Activated CD4-positive, alpha-beta T cell treated with anti-CD3 and anti-CD28 coated beads, Interleukin-2, amount 50 U/mL, for 1 hour (primary cell): ENCODE measurements around the gene DGKG.

Source experiments
- DNase-seq: peaks from one replicate; pipeline ENCODE4 v3.0.0-alpha.2; 2020

DGKG gene

GRCh38 chr3:186200726-186201125 lies 161.3 kb downstream of the DGKG start:
- DNase-seq: no peak

DNA sequence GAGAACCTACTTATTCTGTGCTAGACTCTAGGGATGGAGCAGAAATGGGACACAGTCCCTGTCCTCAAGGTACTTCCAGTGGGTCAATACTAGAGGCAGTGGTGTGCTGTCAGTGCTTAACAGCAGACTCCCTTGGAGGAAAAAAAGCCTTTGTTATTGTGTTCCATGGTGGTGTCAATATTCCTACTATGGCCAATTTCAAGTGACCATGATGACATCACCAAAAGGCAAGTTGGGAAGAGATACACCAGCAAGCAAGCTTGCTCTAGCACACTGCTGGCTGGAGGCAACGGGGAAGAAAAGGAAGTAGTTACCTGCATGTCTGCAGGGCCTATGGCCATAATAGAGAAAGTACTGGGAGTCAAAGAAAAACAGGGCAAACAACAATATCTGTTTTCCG lies 163.6 kb downstream of the DGKG start:
- no peak for DNase-seq

GRCh38 chr3:186194451-186194811 lies 167.6 kb downstream of the DGKG start:
- DNase-seq: no peak

DNA sequence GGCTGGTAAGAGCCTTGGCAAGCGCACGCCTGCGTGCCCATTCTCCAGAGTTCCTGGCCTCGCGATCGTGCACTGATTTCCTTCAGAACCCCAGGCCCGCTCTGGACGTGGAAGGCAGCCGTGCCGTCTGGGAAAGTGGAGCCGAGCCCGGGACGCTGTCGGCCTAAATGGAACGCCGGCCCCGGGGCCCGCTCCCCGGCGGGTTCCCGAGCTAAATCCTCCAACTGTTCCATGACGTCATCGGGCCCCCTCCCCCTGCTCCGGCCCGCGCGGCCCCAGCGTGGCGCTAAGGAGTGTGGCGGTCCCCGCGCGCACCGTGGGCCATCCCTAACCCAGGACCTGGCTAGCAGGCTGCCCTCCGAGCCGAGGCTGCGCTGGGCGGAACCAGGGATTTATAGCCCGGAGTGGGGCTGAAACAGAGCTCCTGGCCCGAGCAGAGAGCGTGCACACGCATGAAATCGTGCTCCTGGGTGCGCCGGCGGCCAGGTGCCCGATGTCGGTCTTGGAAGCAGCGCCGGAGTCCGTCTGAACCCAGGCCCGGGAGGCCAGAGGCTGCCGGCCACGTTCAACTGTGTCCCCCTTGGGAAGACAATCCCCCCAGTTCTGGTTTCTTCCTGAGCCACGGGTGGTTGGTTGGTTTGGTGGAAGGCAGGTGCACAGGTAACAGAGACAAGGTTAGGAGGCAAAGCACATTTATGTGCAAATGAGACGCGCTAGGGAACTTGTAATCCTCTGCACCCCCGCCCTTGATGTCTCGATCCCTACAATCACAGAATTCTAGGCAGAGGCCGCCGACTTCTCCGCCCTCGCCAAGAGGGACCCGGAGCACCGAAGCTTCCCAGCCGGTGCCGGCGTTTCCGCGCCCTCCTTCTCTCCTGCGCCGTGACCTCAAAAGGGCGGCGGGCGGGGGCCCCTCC lies 168.2 kb downstream of the DGKG start:
- no peak for DNase-seq

DNA sequence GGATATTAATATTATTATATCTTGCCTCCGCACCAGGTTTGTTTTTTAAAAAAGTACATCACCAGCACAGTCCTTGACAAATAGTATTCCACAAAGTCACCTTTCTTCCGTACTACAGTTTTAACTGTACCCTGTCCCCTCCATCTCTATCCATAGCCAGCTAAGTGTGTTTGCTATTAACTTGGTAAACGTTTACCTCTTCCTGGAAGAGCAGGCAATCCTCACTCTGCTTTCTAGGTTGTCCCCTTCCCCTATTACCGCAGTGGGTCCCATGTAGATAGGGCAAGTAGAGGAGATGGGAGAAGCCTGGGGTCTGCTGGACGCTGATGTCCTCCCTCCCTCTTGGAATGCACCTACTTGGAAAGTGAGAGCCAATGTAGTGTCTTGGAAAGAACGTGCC lies 169.2 kb downstream of the DGKG start:
- DNase-seq: no peak

DNA sequence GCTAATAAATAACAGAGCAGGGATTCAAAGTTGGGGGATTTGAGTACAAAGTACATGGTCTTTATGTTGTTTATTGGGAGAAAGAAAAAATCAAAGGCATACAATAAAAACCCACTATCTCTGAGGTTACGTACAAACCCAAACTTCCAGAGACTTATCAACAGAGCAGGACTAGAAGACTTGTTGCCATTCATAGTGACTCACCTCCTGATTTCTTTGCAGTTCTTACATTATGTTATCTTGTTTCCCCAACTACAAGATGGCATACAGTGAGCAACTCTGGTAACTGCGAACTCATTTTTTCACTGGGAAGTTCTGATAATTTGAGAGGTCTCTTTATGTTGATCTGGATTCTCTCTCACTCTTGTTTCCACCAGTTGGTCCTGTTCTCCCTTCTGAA lies 172.5 kb downstream of the DGKG start:
- DNase-seq: no peak

GRCh38 chr3:186187401-186188275 lies 174.4 kb downstream of the DGKG start:
- no peak for DNase-seq

DNA sequence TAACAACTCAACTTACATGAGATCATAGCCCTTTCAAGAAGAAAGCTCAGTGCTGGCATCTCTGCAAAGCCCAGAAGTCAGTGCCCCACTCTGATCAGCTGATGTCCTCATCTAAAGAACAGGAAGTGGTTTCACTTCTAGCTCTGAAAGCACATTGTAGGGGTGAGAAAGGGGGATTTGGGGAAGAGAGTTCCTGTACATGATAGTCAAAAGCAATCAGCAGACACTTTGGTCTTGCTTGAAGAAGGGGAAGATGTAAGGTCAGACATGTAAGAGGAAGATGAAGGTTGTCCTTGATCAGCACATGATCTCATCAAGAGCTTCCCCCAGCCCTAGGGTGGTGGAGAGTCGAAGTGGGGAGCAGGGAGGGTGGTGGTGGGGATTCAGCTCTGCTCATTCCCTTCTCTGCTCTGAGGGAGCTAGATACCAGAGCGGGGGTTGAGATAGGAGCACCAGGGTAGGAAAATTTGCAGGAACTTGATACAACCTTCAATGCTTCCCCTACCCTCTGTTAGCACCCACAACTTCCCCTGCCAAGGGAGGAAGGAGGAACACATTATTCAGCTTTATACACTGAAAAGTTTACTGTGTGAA lies 176.7 kb downstream of the DGKG start:
- DNase-seq: no peak

DNA sequence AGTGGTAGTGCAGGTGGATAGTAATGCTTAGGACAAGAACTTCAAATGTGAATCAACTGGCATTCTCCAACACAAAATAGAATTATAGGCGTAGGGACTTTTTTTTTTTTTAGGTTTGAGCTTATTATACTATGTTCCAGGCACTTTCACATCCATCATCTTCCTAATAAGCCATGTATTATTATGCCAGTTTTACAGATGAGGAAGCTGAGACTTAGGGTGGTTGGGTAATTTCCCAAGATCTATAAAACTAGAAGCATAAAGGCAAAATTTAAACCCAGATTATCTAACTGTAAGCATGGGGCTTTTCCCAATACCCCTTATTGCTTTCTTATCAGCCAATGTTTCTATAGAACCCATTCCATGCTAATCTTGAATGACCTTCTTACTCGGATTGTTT lies 178.0 kb downstream of the DGKG start:
- no peak for DNase-seq

DNA sequence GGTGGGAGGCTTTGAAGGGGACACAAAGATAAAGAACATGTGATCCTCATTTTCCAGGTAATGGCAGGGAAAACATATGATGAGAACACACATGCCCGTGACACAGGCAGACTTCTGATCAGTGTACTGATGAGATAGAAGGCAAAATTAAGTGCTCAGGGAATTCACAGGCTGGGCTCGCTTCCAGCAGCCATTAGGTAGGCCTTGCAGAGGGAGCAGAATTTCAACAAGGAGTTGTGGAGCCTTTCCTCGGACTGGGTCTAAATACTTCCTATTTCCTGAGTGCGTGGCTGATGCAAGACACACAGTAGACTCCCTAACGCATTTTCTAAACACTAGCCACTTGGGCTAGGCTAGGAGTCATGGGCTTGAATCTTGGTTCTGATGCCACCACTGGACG lies 179.2 kb downstream of the DGKG start:
- DNase-seq: no peak

DNA sequence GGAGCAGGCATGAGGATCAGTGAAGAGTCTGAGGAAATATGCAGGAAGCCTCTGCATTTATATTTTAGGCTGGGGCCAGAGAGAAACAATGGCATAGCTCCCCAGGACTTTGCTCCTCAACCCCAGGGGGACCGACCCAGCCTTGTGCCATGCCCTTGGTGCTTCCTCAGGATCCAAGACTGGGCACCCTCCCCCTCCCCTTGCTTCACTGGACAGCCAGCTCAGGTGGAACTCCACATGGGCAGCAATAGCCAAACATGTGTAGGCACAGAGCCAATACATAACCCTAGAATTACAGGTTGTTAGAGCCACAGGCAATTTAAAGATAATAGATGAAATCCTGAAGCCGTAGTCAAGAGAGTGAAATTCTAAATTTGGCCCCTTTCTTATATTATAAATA lies 180.1 kb downstream of the DGKG start:
- no peak for DNase-seq

DNA sequence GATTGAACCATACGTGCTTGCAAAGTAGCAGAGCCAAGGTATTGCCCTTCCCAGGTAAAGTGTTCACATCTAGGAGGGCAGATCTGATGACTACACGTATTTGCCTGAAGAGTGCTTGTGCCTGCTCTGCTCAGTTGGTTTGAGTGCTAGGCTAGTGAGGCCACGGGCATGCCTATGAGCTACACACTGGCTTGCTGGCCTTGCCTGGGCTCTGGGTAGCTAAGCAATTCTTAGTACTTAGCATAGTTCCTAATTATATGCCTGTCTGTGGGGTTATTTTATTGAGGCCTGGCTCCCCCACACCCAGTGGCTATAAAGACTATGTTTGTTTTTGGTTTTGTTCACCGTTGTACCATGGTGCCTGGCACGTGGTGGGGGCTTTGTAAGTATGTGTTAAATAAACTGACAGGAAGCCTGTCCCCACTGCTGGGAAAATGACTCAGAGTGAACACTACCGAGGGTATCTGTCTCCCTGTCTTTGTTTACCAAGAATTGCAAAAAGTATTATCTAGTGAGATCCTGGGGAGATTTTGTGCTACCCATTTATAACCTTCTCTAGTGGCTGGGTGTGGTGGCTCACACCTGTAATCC lies 181.0 kb downstream of the DGKG start:
- DNase-seq: no peak

DNA sequence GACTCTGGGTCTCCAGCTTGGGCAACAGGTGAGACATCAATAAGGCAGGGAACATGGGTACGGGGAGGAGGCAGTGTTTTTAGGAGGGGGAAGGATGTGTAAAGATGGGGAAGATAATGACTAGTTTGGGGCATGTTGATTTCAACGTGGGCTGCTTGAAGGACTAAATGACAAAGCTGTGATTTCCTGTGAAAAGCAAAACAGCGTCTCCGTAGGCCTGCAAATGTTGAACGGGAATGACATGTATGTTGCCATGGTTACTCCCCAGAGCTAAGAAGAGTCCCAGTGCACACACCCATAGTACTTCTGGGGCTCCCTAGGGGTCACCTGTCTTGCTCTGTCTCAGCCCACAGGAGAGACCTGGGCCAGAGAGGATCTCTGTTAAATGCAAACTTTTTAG lies 181.9 kb downstream of the DGKG start:
- no peak for DNase-seq

- DNase-seq: no peak
These were observed 183.6 kb downstream of the DGKG start for GRCh38 chr3:186178412-186178811.

DNA sequence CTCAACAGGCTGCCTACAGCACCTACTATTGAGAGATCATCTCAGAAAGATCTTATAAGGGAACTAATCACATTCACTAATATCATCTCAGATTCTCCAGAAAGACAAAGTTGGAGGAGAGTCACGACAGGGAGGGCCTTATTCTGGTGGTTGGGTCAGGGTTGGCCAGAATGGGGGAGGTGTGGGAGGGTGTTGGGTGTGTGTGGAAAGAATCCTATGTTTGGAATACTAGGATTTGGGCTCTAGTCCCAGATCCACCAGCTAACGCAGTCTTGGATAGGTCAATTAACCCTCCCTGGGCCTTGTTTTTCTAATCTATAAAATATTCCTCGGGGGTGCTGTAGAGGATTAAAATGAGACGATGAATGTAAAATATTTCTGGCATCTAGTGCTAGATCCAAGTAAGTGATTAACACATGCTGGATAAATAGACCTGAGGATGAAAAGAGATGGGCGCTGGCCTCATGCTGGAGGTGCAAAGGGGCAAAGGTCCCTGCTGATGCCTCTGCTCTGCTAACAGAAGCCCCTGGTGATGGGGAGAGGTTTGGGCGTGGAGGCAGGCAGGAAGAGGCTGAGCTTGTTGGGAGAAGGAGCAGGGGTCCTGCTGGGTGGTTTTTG lies 185.6 kb downstream of the DGKG start:
- no peak for DNase-seq

- no peak for DNase-seq
These were observed 188.7 kb downstream of the DGKG start for GRCh38 chr3:186173224-186173815.

GRCh38 chr3:186172353-186172752 lies 189.7 kb downstream of the DGKG start:
- DNase-seq: no peak

DNA sequence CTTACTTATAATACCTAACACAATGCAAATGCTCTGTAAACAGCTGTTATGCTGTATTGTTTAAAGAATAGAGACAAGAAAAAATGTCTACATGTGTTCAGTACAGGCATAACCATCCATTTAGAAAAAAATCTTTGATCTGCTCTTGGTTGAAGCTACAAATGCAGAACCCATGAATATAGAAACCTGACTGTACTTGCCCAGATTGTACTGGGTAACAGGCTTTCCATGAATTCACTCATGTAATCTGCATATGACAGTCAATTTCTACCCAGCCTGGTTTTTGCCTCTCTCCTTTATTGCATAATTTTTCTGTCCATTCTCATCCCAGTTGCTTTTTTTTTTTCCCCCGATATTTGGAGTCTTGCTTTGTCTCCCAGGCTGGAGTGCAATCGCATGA lies 190.5 kb downstream of the DGKG start:
- no peak for DNase-seq

DNA sequence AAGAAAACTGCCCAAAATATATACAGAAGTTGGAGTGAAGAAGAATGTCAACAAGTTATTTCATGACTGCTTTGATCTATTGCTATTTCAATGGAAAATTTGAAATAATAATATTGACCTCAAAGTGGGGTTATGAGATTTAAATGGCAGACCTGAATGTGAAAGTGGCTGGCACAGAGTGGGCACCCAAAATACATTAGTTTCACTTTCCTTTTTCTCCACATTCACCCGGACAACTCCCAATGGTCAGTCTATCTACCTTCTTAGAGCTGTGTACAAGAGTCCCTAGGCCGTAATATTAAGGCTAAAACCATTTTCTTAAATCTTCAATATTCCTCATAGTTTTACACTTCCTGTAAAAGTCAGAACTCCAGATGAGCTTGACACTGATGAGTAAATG lies 191.5 kb downstream of the DGKG start:
- no peak for DNase-seq

- DNase-seq: no peak
These were observed 192.7 kb downstream of the DGKG start for GRCh38 chr3:186169379-186169778.

DNA sequence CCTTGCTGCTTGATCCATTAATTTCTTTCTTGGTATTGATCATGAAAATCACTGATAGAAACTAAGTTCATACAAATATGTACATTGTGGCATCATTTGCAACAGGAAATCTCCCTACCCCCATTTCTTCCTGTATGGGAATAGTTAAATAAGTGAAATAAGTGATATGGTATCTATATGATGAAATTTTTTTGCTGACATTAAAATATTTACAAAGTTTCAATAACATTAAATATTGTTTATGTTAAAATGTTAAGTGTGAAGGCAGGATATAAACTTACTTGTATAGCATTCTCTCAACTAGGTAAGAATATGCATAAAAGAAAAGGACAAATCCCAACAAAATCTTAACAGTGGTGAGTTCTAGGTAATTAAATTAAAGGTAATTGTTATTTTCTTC lies 193.1 kb downstream of the DGKG start:
- DNase-seq: no peak

- DNase-seq: no peak
These were observed 194.2 kb downstream of the DGKG start for GRCh38 chr3:186167646-186168395.
